Measurements from ENCODE around the gene CLNK. TPM values are rescaled to one million over a fixed set of nuclear protein-coding genes. Genes with fewer than 3 reads are reported as not detected.

The CLNK gene
- polyA plus RNA-seq, 3 donors = not detected

DNA sequence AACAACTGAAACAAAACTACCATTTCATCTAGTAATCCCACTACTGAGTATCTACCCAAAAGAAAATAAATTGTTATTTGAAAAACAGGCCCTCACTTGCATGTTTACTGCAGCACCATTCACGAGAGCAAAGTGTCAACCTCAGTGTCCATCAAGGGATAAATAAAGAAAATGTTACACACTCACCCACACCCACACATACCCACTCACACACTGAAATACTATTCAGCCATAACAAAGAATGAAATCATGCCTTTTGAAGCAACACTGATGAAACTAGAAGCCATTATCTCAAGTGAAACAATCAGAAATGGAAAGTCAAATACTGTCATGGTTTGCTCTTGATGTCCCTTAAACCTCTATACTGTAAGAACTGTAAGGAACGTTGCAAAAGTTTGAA, 44.8 kb upstream of the CLNK start:
- H3K36me3 ChIP-seq (replicated peaks in 1 of 2; ENCODE audit: control insufficient read depth in 1 of 2, insufficient read depth in 2 of 2, low read length in 2 of 2) = no peaks in the 10 kb centered on the region
- TF ChIP-seq, protein P1, sequence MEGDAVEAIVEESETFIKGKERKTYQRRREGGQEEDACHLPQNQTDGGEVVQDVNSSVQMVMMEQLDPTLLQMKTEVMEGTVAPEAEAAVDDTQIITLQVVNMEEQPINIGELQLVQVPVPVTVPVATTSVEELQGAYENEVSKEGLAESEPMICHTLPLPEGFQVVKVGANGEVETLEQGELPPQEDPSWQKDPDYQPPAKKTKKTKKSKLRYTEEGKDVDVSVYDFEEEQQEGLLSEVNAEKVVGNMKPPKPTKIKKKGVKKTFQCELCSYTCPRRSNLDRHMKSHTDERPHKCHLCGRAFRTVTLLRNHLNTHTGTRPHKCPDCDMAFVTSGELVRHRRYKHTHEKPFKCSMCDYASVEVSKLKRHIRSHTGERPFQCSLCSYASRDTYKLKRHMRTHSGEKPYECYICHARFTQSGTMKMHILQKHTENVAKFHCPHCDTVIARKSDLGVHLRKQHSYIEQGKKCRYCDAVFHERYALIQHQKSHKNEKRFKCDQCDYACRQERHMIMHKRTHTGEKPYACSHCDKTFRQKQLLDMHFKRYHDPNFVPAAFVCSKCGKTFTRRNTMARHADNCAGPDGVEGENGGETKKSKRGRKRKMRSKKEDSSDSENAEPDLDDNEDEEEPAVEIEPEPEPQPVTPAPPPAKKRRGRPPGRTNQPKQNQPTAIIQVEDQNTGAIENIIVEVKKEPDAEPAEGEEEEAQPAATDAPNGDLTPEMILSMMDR (IDR thresholded peaks at IDR 0.05) = no peak
- no peak overlapping the region for H3K27ac ChIP-seq (ENCODE audit: low read depth in 1 of 2, low read length in 2 of 2)
- no peaks in the 10 kb centered on the region for H3K9me3 ChIP-seq (replicated peaks in 1 of 2; ENCODE audit: control insufficient read depth in 1 of 2, insufficient read depth in 1 of 2, low read length in 2 of 2)
- Mint-ChIP-seq H3K27me3 (ENCODE audit: low read depth in 3 of 3) (peaks cover 0 to 1% (median 0%) of the 10 kb centered on the region in 3 donors), H3K27ac (no peak overlapping the region), H3K9me3 (peaks cover 0 to 5% (median 0%) of the 10 kb centered on the region in 7 donors), H3K36me3 (no peaks in the 10 kb centered on the region), H3K4me1 (peaks cover 2% of the 10 kb centered on the region), H3K4me3 (no peak overlapping the region)
- intact Hi-C loops (cut with micrococcal nuclease) = no loop called here
- no peaks in the 10 kb centered on the region for H3K79me2 ChIP-seq (ENCODE audit: insufficient read depth, low read length)
- DNase-seq = no peak
- H4K20me1 ChIP-seq (ENCODE audit: insufficient read depth, low read length) = no peaks in the 10 kb centered on the region
- no peak overlapping the region for H3K4me3 ChIP-seq (replicated peaks in 1 of 3; ENCODE audit: low read depth in 2 of 3, low read length in 3 of 3)
- WGBS (ENCODE audit: insufficient coverage) = 100% methylated on average over 1 of the region's 2 CpGs
- H3K27me3 ChIP-seq (ENCODE audit: control insufficient read depth in 2 of 2, insufficient read depth in 2 of 2, low read length in 2 of 2) = no peaks in the 10 kb centered on the region
- no peak overlapping the region for H3K9ac ChIP-seq (ENCODE audit: insufficient read depth, low read length, poor library complexity, severe bottlenecking)
- H3K4me1 ChIP-seq (ENCODE audit: control insufficient read depth in 1 of 2, insufficient read depth in 2 of 2, low read length in 2 of 2) = no peaks in the 10 kb centered on the region
- no peak overlapping the region for H3K4me2 ChIP-seq (replicated peaks; ENCODE audit: extremely low read depth, low read length, poor library complexity, severe bottlenecking)
- H2AFZ ChIP-seq (ENCODE audit: insufficient read depth, low read depth, low read length, poor library complexity, severe bottlenecking) = no peak overlapping the region

DNA sequence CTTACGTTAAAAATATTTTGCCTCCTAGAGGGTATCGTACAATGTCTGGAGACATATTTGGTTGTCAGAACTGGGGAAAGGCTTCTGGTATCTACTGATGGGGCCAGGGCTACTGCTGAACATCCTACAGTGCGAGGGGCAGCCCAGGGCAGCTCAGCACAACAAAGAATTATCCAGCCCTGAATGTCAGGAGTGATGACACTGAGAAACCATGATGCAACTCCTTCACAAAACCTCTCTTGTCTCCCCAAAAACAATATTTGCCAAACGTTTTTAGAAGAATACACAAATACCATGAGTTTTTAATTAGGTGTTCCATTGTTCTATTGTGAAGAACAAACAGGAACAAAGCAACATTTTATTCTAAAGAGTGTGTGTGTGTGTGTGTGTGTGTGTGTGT, 43.4 kb upstream of the CLNK start:
- intact Hi-C loops (cut with micrococcal nuclease) = no loop called here
- Histone ChIP-seq H3K9me3 (replicated peaks in 1 of 2; ENCODE audit: control insufficient read depth in 1 of 2, insufficient read depth in 1 of 2, low read length in 2 of 2) (no peaks in the 10 kb centered on the region), H3K27ac (ENCODE audit: low read depth in 1 of 2, low read length in 2 of 2) (no peak overlapping the region), H4K20me1 (ENCODE audit: insufficient read depth, low read length) (no peaks in the 10 kb centered on the region), H3K79me2 (ENCODE audit: insufficient read depth, low read length) (no peaks in the 10 kb centered on the region), H3K9ac (ENCODE audit: insufficient read depth, low read length, poor library complexity, severe bottlenecking) (no peak overlapping the region), H2AFZ (ENCODE audit: insufficient read depth, low read depth, low read length, poor library complexity, severe bottlenecking) (no peak overlapping the region), H3K27me3 (ENCODE audit: control insufficient read depth in 2 of 2, insufficient read depth in 2 of 2, low read length in 2 of 2) (no peaks in the 10 kb centered on the region), H3K4me3 (replicated peaks in 1 of 3; ENCODE audit: low read depth in 2 of 3, low read length in 3 of 3) (no peak overlapping the region), H3K36me3 (replicated peaks in 1 of 2; ENCODE audit: control insufficient read depth in 1 of 2, insufficient read depth in 2 of 2, low read length in 2 of 2) (no peaks in the 10 kb centered on the region), H3K4me2 (replicated peaks; ENCODE audit: extremely low read depth, low read length, poor library complexity, severe bottlenecking) (no peak overlapping the region), H3K4me1 (ENCODE audit: control insufficient read depth in 1 of 2, insufficient read depth in 2 of 2, low read length in 2 of 2) (no peaks in the 10 kb centered on the region)
- no peak overlapping the region for H3K4me3 Mint-ChIP-seq
- peaks cover 2% of the 10 kb centered on the region for H3K4me1 Mint-ChIP-seq
- WGBS (ENCODE audit: insufficient coverage) = 67% methylated on average over 3 of the region's 4 CpGs
- no peaks in the 10 kb centered on the region for H3K36me3 Mint-ChIP-seq
- H3K27ac Mint-ChIP-seq = no peak overlapping the region
- TF ChIP-seq, protein P1 (IDR thresholded peaks at IDR 0.05) = no peak
- DNase-seq = no peak
- H3K9me3 Mint-ChIP-seq = peaks cover 0 to 7% (median 0%) of the 10 kb centered on the region in 7 donors
- H3K27me3 Mint-ChIP-seq (ENCODE audit: low read depth in 3 of 3) = peaks cover 0 to 1% (median 0%) of the 10 kb centered on the region in 3 donors
